NCI-H2171 treated with DMSO at 0.1 percent for 48 hours (cell line): ENCODE data around the gene CACHD1.
"Not testable (repeated sequence)": the region's sequence is repeated elsewhere in the genome, so short reads cannot be mapped to it uniquely, and the experiment has no call there.

Source experiments
- DNase-seq: peaks from one replicate; lab custom pipeline; 2025; lab: John Stamatoyannopoulos, UW

CACHD1 gene

DNA sequence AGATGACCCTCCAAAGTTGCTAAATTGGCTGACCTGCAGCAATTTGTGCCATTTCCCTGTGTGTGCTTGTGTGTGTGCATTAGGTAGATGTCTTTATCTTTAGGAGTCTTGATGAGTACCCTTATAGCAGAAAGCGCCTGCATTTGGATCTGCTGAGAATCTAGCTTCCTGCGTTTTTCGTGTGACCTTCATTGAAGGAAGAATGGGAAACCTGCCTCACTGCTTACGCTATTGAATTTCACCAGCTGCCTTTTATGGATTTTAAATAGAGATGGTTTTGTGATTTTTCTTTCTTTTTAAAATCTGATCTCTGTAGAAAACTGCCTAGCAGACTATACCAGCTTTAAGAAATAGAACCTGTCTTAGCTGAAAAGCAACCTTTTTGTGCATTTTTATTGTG is 124.5 kb downstream of the CACHD1 start:
- DNase-seq = peak; percentile 24

DNA sequence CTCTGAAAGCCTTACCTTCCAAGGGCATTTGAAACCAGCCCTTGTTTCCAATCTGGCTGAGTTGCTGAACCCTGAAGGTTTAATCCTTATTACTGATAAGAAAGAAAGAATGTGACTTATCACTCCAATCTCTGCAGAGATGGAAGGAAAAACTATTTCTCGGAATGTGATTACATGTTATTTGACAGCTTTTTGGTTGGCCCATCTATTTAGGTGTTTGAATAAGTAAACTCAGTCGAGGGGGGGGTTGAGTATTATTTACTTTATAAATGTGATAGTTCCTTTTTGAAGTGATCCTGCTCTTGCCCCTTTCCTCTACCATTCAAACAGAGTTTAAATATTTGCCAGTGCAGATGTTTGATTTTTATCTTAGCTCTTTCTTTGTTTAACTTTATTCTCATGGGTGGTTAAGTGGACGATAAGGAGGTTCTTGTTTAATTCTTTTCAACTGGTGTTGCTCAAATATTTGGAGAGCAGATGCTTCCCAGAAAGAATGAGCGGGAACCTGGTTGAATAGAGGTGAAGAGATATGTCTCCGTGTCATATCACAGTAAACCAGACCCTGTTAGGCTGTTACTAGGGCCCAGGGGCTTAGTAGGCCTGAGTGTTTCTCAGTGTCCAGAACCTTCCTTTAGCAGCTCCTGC is 126.1 kb downstream of the CACHD1 start:
- no peak for DNase-seq

DNA sequence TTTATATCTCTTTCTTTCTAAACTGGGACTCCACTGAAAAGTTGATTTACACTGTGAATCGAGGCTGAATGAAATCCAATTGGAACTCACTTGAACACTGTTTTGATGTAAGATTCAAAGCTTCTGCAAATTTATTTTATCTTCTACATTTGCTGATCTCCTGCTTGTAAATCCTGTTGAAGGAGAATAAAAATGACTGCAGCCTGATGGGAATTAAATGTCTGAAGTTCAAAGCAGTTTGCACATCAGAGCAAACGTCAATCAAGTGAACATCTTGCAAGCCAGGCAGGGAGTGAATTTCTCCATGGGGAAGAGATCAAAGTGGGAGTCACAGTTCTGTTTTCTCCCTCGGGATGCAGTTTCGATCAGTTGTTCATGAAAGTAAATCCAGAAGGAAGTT is 127.2 kb downstream of the CACHD1 start:
- DNase-seq = peak; percentile 56

DNA sequence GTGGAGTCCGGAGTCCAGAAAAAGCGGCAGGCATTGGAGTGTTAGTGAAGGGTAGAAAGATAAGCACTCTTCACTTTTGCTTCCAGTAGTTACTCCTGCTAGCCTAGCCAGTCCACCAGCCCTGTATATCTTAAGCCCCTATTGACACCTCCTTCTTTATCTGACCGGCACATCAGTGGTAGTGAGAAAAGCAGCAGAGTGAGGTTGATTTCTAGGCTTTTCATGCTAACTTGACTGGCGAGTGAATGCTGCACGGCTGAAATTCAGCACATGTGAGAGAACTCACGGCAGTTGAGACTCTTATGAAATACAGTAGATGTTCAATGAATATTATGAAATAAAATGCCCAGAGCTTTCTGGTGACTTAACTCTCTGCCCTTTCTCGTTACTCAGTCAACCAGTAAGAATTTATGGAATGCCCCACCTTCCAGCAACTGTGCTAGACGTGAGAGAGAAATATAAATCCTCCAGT is 128.2 kb downstream of the CACHD1 start:
- no peak for DNase-seq

DNA sequence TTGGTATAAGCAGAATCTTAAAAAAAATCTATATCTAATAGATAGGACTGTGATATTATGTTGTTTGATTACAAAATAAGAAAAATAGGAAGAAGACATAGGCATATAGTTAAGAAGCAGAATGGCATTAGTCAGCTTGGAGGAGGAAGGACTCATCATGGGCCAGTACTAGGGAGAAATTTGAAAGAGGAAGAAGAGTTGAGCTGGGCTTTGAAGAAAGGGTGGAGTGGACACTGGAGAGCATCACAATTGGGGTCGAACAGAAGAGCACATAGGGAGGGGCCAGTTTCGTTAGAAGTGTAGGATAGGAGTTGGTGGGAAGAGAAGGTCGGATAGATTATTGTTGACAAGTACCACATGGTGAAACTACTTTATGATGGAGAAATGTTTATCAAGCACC is 129.3 kb downstream of the CACHD1 start:
- no peak for DNase-seq

DNA sequence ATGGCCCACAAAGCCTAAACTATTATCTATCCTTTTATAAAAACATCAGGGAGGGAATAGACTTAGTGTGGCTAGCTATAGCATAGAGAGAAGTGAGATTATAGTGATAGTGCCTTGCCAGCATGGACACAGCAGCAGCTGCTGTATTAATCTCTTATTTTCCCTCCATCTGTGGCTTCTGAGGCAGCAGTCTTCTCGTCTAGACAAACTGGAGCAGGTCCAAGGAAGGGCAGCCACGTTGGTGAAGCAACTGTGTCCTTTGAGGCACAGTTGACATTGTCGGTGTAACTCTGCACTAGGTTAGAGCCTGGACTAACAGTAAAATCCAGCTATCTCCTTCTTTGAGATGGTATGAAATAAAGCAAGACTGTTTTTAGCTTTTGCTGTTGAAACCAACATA is 131.3 kb downstream of the CACHD1 start:
- DNase-seq = peak; percentile 66

DNA sequence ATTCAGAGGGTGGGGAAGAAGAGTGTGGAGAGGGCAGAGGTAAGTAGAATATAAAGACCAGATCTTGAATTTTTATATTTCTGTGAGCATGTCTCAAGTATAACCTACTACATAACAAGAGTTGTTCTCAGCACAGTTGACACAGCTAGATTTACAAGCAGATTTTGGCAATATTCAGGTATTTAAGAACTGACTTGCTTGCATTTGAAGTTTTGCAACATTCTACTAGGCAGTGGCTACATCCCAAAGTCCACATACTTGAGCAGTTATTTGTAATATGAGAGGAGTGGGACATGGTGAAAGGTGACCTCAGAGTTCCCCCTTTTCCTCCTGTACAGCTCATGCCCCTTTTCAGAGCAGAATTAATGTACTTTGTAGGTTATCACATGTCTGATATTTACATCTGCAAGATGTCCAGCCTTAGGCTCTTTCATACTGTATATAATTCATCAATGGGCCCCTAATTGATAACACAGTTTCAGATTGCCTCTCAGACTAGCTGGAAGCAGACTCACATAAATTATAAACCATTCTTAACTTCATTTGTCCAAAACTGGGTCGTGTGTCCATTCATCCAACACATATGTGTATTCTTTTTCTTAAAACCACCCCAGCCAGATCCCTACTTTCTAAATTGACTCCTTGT is 138.2 kb downstream of the CACHD1 start:
- DNase-seq = no peak

DNA sequence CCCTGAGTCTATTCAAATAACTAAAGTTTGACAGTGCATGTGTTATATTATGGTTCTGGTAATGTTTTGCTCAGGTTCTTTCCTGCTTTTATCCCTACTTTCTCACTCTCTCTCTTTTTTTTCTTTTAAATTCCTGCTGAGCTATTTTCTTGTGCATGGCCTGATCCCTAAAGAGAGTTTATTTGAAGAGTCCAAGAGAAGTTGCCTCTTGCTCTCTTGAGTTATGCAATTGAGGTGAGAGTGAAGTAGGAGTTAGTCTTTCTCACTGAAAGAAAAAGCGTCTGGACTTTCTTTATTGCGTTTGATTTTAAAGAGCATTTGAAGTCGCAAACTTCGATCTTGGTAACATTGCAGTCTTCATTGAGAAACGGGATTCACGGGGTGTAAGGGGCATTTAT is 138.7 kb downstream of the CACHD1 start:
- DNase-seq = no peak

DNA sequence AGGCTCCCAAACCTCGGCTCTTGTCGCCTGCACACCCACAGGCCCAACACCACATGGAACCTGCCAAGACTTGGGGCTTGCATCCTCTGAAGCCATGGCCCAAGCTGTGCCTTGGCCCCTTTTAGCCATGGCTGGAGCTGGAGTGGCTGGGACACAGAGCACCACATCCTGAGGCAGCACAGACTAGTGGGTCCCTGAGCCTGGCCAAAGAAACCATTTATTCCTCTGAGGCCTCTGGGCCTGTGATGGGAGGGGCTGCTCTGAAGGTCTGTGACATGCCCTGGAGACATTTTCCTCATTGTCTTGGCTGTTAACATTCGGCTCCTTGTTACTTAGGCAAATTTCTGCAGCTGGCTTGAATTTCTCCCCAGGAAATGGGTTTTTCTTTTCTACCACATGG is 141.0 kb downstream of the CACHD1 start:
- not testable (repeated sequence) for DNase-seq

DNA sequence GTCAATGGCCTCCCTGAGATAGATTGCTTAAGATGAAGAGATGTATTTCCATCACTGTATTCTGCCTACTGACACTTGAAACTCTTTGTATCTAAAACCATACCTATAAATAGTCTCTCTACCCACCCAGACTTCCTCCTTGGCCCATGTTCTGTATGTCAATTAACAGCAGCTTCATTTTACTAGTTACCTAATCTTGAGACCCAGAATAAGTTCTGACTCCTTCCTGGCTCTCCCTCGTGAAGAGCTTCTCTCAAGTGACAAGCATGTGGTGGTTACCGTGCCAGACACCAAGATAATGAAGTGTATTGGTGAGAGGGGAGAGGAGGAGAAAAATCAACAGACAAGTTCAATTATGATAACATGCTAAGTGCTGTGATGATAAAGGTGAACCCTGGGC is 146.1 kb downstream of the CACHD1 start:
- DNase-seq = no peak

DNA sequence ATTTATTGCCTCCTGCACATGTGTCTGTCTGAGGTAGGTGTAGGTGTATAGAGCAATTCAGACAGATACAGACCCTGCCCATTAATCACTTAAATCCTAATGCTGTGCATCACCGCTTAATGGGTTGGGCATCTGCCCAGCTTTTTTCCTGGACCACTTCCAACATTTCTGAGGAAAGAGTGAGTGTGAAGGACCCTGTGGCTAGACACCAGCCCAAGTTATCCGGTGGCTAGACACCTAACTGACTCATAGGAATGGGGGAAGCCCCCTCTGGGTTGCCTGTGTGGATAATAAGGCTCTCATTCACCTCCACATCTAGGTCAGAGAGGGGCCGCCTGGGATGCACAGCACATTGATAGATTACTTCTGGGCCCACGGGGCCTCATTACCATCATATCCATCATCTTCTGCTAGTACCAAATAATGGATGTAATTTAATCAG is 153.8 kb downstream of the CACHD1 start:
- DNase-seq = peak; percentile 66

DNA sequence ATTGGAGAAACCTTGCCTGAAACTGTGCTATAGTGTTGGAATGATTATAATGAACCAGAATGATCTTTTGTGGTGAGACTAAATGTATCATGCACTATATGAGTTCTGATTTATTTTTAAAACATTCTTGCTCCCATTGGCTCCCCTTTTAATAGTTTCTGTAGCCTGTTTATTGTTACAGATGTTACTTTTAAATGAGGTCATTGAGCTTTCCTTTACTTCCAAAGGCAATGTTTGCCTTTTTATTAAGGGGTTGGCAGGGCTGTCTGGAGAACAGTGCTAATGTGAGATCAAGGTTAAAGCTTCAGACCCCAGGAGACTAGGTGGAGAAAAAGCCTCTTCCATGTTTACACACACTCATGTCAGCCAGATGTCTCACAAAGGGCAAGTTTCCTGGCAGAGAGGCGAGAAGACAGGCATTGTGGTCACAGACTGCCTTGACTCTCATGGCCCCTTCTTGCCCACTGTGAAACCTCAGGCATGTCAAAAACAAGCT is 154.3 kb downstream of the CACHD1 start:
- DNase-seq = peak; percentile 72

DNA sequence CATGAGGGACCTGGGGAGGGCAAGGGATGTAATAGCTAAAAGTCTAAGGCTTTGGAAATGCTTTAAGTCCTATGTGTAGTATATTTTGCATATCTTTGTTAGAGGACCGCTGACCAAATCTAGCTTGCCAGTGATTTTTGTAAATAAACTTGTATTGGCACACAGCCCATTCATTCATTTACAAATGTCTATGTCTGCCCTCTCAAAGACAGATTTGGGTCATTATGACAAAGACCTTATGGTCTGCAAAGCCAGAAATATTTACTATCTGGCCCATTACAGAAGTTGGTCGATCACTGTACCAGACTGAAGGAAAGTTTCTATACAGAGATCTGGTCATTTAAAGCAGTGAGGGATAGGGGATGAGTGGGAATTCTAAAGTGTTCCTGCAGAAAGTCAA is 154.9 kb downstream of the CACHD1 start:
- DNase-seq = no peak

DNA sequence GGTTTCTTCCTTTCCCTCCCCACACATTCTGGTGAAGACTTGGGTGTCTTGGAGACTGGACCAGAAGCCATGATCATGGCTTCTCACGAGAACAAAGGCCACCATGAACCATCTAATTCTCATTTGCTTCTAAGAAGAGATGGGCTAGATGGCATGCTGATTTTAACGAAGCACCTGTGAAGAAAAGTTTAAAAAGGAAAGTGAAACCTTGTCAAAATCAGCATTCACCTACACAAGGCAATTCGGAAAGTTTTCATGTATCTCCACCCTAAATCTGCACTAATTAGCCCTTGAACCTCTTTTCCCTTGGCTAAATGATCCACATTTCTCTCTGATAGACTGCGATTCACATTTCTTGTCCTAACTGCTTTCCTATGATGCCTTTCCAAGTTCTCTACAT is 160.7 kb downstream of the CACHD1 start:
- no peak for DNase-seq

DNA sequence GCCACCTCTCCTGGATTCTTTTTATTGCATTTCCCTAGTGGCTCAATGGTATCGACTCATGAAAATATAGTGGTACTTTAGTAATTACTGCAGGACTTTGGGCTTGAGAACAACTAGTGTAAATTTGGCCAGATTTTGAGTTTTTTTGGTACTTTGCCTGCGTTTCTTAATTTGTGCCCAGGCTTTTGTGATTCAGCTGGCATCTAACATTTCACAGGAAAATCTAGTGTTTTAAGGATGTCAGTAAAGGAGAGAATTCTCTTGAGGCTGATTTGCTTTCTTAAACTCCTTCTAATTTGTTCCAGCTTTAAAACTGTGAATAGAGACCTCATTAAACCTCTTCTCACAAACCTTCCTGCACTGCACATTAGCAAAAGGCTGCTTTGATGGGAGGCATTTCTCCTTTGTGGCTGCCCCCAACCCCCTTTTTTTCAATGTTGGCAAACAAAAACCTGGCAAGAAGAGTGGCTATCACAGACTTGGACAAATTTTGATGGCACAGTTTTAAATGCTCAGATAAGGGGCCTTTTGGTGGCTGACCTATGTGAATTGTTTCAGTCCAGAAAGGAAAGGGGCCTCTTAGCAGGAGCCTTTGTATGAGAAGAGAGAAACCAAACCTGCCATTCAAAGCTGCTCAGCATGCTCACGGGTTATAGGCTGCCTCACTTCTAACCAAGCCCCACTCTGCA is 161.6 kb downstream of the CACHD1 start:
- no peak for DNase-seq

DNA sequence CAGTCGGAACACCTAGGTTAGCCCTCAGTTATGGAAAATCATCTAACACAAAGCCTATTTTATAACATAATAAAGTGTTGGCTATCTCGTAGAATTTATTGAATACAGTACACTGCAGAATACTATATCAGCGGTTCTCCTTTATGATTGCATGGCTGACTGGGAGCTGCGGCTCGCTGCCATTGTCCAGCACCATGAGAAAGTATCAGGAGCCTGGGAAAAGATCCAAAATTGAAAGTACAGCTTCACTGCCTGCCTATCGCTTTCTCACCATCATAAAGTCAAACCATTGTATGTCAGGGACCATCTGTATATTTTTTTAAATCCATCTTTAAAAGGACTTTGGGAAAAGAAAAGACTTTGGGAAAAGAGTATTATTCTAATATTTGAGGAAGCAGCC is 163.0 kb downstream of the CACHD1 start:
- DNase-seq = no peak

DNA sequence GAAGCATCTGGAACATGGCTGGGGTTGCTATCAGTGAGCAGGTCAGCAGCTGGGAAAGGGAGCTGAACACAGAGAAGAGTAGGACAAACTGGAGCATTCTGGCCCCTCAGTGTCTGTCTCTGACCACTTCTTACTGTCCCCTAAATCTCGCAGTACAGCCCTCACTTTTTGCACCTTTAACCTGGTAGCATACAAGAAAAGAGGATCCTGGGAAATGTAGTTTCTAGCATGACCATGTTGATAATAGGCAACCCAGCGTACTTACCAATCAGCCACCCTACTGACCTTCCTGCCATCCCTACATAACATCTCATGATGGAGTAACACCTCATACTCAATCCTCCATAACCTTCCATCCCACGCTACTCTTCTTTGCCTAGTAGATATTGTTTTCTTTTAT is 175.8 kb downstream of the CACHD1 start:
- no peak for DNase-seq

DNA sequence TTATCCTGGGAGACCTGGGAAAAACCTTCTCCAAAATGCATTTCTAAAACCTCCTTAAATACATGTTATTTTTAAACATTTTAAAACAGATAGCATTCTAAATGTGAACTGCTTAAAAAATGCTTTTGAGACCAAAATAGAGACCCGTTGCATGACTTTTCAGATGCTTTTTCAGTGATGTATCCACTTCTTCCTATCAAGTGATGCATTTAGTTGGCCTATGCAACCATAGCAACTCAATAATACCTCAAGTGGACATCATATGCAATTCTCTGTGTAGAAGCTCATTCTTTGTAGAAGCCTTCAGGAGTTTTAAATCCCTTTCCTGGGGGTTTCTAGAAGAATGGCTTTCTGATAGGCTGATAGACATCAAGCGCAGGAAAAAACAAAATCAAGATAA is 180.5 kb downstream of the CACHD1 start:
- no peak for DNase-seq

DNA sequence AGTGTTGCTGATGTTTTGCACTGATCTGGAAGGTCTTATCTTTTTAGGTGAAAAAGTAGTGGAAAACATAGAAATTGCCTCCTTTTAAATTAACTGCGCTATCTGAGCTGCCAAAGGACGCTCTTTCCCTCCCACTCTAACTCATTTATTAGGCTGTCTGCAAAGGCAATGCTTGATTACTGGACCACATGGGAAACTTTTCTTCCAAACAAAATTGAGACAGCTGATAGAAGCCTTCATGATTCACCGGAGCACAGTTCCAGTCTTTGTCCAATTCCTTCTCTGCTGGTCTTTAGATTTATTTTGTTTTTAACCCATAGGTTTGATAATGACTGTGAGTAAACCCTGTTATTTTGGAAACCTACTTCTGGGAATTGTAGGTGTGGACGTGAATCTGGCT is 181.9 kb downstream of the CACHD1 start:
- DNase-seq = no peak

DNA sequence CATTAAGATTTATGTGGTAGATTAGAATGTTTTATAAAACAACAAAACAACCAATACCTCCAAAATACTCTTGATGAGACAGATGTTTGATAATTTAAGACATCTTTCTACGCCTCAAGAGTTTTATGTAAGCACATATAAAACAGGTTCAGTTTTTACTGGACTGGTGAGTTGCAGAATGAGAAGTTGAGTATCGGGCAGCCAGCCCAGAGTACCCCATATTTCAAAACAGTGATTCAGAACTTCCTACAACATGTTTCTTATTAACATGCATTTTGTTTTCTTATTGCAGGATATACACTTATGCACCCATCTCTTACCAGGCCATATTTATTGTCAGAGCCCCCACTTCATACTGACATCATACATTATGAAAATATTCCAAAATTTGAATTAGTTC is 183.5 kb downstream of the CACHD1 start:
- no peak for DNase-seq

DNA sequence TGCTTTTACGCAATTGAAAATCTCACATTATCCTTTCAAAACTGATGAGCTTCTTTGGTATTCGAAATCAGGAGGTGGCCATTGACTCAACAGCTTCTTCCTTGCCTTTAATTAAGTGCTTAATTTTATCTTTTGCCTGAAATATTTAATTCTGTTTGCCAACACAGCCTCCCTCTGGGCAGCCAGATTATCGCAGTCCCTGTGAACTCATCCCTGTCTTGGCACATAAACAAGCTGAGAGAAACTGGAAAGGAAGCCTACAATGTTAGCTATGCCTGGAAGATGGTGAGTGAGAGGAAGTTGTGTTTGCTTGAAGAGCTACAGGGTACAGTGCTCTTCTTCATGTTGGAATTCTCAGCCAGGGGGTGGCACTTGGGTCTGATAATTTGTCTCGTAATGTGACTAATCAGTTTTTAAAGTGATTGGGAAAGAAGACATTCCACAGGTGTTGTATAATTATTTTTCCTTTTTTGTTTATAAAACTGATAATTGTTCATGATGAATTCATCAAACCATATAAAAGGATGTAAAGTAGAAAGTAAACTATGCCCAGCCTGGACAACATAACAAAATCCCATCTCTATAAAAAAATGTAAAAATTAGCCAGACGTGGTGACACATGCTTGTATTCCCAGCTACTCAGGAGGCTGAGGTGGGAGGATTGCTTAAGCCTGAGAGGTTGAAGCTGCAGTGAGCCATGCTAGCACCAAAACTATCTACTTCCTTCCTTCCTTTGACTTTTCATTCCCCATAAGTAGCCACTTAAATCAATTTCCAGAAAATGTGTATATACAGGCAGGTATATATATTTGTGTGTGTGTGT is 184.8 kb downstream of the CACHD1 start:
- no peak for DNase-seq

DNA sequence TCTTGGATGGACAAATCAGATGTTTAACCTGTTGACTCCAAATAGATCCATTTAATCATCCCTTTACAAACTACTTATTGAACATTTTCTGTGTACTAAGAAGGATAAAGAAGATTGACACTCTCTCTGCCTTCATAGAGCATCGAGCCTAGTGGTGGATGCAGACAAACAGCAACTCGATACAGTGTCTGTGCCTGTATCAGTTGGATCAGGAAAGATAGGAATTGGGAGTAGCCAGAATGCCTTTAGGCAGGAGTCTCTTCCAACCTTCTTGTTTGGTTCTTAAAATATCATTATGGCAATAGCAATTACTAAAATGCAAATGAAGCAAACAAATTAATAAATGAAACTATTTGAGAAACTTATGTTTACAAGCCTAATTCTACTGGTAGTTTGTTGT is 185.9 kb downstream of the CACHD1 start:
- no peak for DNase-seq
